ENCODE measurements around the gene BIRC2.

BIRC2 gene

DNA sequence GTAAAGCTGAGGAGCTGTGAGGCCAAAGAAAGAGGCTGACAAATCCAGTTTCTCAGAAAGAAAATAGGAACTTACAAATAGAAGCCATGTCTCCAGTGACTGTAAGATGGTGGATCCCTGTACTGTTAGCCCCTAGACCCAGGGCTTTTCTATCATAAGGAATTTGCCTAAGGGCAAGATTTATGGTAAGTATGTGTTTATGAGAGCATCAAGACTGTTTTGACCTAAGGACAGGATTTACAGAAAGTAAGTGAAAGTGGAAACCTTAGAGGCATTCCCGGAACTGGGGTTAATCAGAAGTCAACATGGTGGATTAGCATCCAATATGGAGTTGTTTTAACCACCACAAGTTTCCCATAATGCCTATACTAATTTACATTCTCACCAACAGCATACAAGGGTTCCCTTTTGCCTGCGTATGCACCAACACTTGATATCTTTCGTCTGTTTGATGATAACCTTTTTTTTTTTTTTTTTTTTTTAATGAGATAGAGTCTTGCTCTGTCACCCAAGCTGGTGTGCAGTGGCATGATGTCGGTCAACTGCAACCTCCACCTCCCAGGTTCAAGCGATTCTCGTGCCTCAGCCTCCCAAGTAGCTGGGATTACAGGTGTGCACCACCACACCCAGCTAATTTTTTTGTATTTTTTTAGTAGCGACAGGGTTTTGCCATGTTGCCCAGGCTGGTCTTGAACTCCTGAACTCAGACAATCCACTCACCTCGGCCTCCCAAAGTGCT is 40.2 kb downstream of the BIRC2 start:
- DNase-seq (ENCODE audit: low spot score), result no peak
- in situ Hi-C loops (cut with MboI; ENCODE audit: low pct_unique_long_range_greater_than_20kb, low sequenced_read_pairs, unreplicated experiment), result loop anchor here (10.0 kb wide), 1 partner anchor 108 kb away; no protein-coding TSS in a partner anchor
- no peak for TF ChIP-seq CTCF (IDR thresholded peaks at IDR 0.05; ENCODE audit: extremely low read depth, insufficient read depth, missing control alignments)

- no peak for DNase-seq (ENCODE audit: low spot score)
- TF ChIP-seq CTCF (IDR thresholded peaks at IDR 0.05; ENCODE audit: extremely low read depth, insufficient read depth, missing control alignments), result no peak
- in situ Hi-C loops (cut with MboI; ENCODE audit: low pct_unique_long_range_greater_than_20kb, low sequenced_read_pairs, unreplicated experiment), result loop anchor here (10.0 kb wide), 1 partner anchor 106 kb away; no protein-coding TSS in a partner anchor
Observed at GRCh38 chr11:102389253-102389652, 42.2 kb downstream of the BIRC2 start.

DNA sequence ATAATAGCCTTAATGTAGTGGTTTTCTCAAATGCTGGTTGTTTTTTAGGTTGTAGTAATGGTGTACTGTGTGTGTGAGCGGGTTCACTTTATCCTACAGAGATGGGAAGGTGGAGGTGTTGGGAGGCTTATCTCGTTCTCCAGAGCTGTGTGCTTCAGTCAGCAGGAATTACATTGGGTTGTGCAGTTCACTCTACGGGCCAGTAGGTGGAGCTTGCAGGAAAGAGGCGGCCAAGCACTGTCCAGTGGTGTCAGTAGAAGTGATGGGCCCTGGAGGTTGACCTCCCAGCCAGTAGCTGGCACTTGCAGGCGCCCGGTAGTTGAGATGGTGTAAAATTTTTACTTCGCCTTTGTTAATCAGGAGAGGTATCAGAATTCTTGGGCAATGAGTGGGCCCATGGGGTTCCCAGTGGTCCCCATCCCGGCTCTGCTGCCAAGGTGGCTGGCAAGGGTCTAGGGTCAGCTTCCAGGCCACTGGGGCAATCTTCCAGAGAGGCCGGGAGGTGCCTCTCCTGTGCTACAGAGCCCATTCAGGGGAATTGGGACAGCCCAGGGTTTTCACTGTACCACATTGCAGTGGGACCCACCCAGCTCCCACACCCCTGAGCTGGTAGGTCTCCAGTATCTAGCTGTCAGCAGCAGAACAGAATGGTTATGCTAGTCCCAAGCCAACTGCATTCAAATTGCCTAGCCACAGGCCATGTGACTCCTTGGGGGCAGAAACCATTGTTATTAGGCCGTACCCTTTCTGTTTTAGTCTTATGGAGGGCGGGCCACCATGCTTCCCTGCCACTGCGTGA is 43.9 kb downstream of the BIRC2 start:
- in situ Hi-C loops (cut with MboI; ENCODE audit: low pct_unique_long_range_greater_than_20kb, low sequenced_read_pairs, unreplicated experiment), result no loop called here
- peak; percentile 83 for TF ChIP-seq CTCF (IDR thresholded peaks at IDR 0.05; ENCODE audit: extremely low read depth, insufficient read depth, missing control alignments)
- peak; percentile 44 for DNase-seq (ENCODE audit: low spot score)

DNA sequence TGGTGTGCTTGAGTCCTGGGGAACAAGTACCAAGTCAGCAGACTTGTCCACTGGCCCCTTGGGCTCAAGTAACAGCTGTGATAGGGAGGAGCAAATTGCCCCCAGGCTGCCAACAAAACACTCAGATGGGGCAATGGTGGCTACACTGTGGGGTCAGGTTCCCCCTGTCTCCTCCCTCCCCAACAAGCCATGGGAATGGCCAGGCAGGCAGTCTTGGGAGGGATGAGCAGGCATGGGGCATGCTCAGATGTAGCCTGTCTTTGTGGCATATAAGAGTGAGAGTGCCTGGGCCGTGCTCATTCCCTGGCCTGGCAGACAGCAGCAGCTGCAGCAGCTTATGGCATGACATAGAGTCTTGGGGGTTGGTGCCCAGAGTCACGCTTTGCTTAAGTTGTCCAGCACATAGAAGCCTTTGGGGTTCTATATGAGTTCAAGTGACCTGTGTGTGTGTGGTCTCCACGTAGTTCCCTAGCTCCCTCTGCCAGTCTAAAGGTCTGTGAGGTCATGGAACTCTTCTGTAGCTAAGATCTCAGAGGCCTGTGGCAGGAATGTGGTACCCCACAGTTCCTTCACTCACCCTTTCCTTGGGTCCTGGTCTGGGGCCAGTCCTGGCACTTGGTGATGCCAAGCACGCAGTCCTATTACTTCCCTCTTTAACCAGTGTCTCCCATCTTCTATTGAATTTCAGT is 44.7 kb downstream of the BIRC2 start:
- no peak for DNase-seq (ENCODE audit: low spot score)
- in situ Hi-C loops (cut with MboI; ENCODE audit: low pct_unique_long_range_greater_than_20kb, low sequenced_read_pairs, unreplicated experiment), result no loop called here
- no peak for TF ChIP-seq CTCF (IDR thresholded peaks at IDR 0.05; ENCODE audit: extremely low read depth, insufficient read depth, missing control alignments)

GRCh38 chr11:102393272-102393730 is 46.3 kb downstream of the BIRC2 start:
- TF ChIP-seq CTCF (IDR thresholded peaks at IDR 0.05; ENCODE audit: extremely low read depth, insufficient read depth, missing control alignments), result no peak
- no peak for DNase-seq (ENCODE audit: low spot score)
- in situ Hi-C loops (cut with MboI; ENCODE audit: low pct_unique_long_range_greater_than_20kb, low sequenced_read_pairs, unreplicated experiment), result no loop called here

DNA sequence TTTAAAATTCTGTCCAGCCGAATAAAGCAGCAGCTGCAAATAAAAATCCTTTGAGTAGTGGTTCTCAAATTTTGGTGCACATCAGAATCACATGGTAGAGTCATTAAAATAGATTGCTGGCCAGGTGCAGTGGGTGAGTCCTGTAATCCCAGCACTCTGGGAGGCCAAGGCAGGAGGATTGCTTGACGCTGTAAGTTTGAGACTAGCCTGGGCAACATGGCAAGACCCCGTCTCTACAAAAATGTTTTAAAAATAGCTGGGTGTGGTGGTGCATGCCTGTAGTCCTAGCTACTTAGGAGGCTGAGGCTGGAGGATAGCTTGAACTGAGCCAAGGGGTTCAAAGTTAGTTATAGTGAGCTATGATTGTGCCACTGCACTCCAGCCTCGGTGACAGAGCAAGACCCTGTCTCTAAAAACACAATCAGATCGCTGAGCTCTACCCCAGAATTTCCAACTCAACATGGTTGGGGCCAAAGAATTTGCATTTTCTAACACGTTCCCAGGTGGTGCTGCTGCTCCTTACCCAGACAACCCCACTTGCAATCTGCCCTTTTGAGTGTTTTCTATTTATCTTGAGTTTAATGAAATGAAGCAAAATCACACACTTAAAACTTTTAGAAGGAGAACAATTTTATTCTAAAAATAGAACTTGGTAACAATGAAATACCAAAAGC is 48.8 kb downstream of the BIRC2 start:
- peak; percentile 5 for TF ChIP-seq CTCF (IDR thresholded peaks at IDR 0.05; ENCODE audit: extremely low read depth, insufficient read depth, missing control alignments)
- in situ Hi-C loops (cut with MboI; ENCODE audit: low pct_unique_long_range_greater_than_20kb, low sequenced_read_pairs, unreplicated experiment), result no loop called here
- DNase-seq (ENCODE audit: low spot score), result no peak
